ENCODE results near the gene VDR. TPM values are rescaled to one million over a fixed set of nuclear protein-coding genes. Genes with fewer than 3 reads are reported as not detected.

VDR gene
- total and polyA plus RNA-seq, 4 experiments from 2014 or later = 0.37 to 3.2 (median 1.0) TPM

DNA sequence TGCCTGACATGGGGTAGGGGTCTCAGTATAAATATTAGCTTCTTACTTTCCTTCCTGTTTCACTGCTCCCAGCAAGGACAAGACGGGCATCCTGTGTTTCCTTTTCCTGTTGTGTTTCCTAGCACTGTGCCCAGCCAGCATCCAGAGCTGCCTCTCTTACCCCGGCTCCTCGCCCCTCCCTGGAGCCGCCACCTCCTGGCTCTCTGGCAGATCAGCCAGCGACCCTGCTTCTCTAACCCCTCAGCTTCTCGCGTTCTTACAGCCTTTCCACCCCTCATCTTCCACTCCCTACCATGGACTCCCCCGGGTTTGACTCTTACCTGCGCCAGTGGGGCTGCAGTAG is 102.9 kb downstream of the VDR start:
- intact Hi-C loops (cut with micrococcal nuclease) = no loop called here
- Histone ChIP-seq H3K9me3 (ENCODE audit: control insufficient read depth in 1 of 2, low read length in 2 of 2) (no peaks in the 10 kb centered on the region), H3K36me3 (ENCODE audit: insufficient read depth, low read length) (peaks cover 21% of the 10 kb centered on the region), H3K4me3 (ENCODE audit: low read length in 2 of 2) (no peak overlapping the region), H3K27me3 (ENCODE audit: insufficient read depth, low read length) (no peaks in the 10 kb centered on the region), H3K27ac (ENCODE audit: low read depth, low read length) (peak overlapping the region; percentile 28), H3K4me1 (ENCODE audit: insufficient read depth, low read length) (peaks cover 70% of the 10 kb centered on the region)
- Mint-ChIP-seq H3K9me3 (no peaks in the 10 kb centered on the region), H3K27me3 (no peaks in the 10 kb centered on the region), H3K4me3 (peak overlapping the region in 4 of 8 donors; percentile 21 to 65 (median 56)), H3K27ac (peak overlapping the region; percentile 53 to 93 (median 77)), H3K36me3 (peaks cover 13 to 51% of the 10 kb centered on the region in 2 donors), H3K4me1 (peaks cover 45 to 76% (median 63%) of the 10 kb centered on the region in 4 donors)
- POLR2A ChIA-PET (ENCODE audit: partially characterized antibody) = interaction anchor here (0.8 to 21.9 kb wide), 6 partner anchors 9 to 34 kb away, joined by 3 to 516 read pairs (median 6); partner anchors contain the start of gene HDAC7
- CTCF ChIA-PET (ENCODE audit: partially characterized antibody) = interaction anchor here (0.9 to 20.2 kb wide), 13 partner anchors 8 to 96 kb away, joined by 3 to 568 read pairs (median 5); partner anchors contain the start of gene RPAP3
- DNase-seq = no peak

- Histone ChIP-seq H3K4me3 (ENCODE audit: low read length in 2 of 2) (no peak overlapping the region), H3K27ac (ENCODE audit: low read depth, low read length) (no peak overlapping the region), H3K36me3 (ENCODE audit: insufficient read depth, low read length) (peaks cover 26% of the 10 kb centered on the region), H3K27me3 (ENCODE audit: insufficient read depth, low read length) (no peaks in the 10 kb centered on the region), H3K9me3 (ENCODE audit: control insufficient read depth in 1 of 2, low read length in 2 of 2) (no peaks in the 10 kb centered on the region), H3K4me1 (ENCODE audit: insufficient read depth, low read length) (peaks cover 65% of the 10 kb centered on the region)
- POLR2A ChIA-PET (ENCODE audit: partially characterized antibody) = interaction anchor here (1.1 to 21.9 kb wide), 5 partner anchors 10 to 34 kb away, joined by 4 to 516 read pairs (median 7); partner anchors contain the start of gene HDAC7
- Mint-ChIP-seq H3K4me3 (peak overlapping the region in 4 of 8 donors; percentile 4 to 54 (median 43)), H3K36me3 (peaks cover 13 to 51% of the 10 kb centered on the region in 2 donors), H3K4me1 (peaks cover 42 to 71% (median 58%) of the 10 kb centered on the region in 4 donors), H3K27me3 (no peaks in the 10 kb centered on the region), H3K9me3 (no peaks in the 10 kb centered on the region), H3K27ac (peak overlapping the region; percentile 30 to 93 (median 74))
- intact Hi-C loops (cut with micrococcal nuclease) = no loop called here
- no peak for DNase-seq
- CTCF ChIA-PET (ENCODE audit: partially characterized antibody) = interaction anchor here (1.0 to 20.2 kb wide), 10 partner anchors 12 to 86 kb away, joined by 3 to 568 read pairs (median 5); no protein-coding TSS in a partner anchor
Measured at GRCh38 chr12:47801170-47801903, 103.5 kb downstream of the VDR start.

DNA sequence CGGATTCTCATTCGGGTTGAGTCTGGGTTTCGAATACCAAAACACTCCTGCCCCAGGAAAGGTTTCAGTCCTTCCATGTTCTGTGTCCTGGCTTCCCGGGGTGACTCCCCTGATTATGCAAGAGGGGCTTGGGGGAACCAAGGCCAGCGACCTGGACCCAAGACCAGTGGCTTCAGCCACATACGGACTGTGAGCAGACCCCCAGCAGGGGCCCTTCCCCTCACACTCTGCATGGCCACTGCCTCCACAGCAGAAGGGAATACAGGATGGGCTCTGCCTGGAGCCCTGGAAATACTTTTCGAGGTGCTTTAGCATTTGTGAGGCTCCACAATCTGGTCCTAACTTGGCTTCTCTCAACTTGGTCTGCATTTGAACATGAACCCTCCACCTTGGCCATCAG is 104.2 kb downstream of the VDR start:
- Mint-ChIP-seq H3K27ac (peak overlapping the region in 6 of 7 donors; percentile 1 to 93 (median 66)), H3K4me1 (peaks cover 39 to 63% (median 51%) of the 10 kb centered on the region in 4 donors), H3K27me3 (no peaks in the 10 kb centered on the region), H3K36me3 (peaks cover 13 to 49% of the 10 kb centered on the region in 2 donors), H3K4me3 (no peak overlapping the region), H3K9me3 (no peaks in the 10 kb centered on the region)
- peaks cover 57% of the 10 kb centered on the region for H3K4me1 ChIP-seq (ENCODE audit: insufficient read depth, low read length)
- ChIA-PET CTCF (ENCODE audit: partially characterized antibody) (interaction anchor here (1.0 to 20.2 kb wide), 4 partner anchors 12 to 34 kb away, joined by 3 to 568 read pairs (median 11); no protein-coding TSS in a partner anchor), POLR2A (ENCODE audit: partially characterized antibody) (interaction anchor here (2.3 to 21.9 kb wide), 3 partner anchors 11 to 33 kb away, joined by 7 to 516 read pairs (median 73); no protein-coding TSS in a partner anchor)
- intact Hi-C loops (cut with micrococcal nuclease) = no loop called here
- no peak overlapping the region for H3K27ac ChIP-seq (ENCODE audit: low read depth, low read length)
- DNase-seq = no peak
- no peaks in the 10 kb centered on the region for H3K27me3 ChIP-seq (ENCODE audit: insufficient read depth, low read length)
- no peak overlapping the region for H3K4me3 ChIP-seq (ENCODE audit: low read length in 2 of 2)
- H3K9me3 ChIP-seq (ENCODE audit: control insufficient read depth in 1 of 2, low read length in 2 of 2) = no peaks in the 10 kb centered on the region
- peaks cover 28% of the 10 kb centered on the region for H3K36me3 ChIP-seq (ENCODE audit: insufficient read depth, low read length)

DNA sequence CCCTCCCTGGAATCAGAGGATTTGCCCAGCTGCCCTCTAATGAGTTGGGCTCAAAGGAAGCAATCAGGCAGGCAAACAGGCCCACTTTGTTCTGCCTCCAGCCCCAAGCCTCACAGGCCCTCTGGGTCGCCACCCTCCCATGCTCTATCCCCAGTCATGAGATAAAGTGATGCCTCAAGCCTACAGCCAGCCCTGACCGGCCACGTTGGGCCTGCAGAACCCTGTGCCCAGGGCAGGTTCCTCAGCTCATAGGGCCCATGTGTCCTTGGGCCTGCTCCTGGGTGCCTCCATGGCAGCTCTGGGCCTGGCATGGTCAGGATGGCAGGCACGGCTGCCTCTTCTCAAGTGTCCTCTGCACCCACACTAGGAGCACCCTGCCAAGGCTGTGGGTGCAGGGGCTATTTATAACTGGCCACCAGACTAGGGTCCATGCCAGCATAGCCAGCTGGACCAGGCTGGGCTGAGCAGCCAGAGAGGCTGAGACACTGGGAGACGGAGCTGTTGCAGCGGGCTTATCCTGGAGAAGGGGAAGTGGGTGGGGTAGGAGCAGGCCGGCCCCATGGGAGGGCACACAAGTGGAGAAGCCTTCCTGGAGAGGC is 105.3 kb downstream of the VDR start:
- intact Hi-C loops (cut with micrococcal nuclease) = no loop called here
- no peaks in the 10 kb centered on the region for H3K9me3 Mint-ChIP-seq
- no peak for DNase-seq
- Histone ChIP-seq H3K4me1 (ENCODE audit: insufficient read depth, low read length) (peaks cover 46% of the 10 kb centered on the region), H3K27me3 (ENCODE audit: insufficient read depth, low read length) (no peaks in the 10 kb centered on the region), H3K9me3 (ENCODE audit: control insufficient read depth in 1 of 2, low read length in 2 of 2) (no peaks in the 10 kb centered on the region), H3K4me3 (ENCODE audit: low read length in 2 of 2) (no peak overlapping the region), H3K36me3 (ENCODE audit: insufficient read depth, low read length) (peaks cover 39% of the 10 kb centered on the region), H3K27ac (ENCODE audit: low read depth, low read length) (no peak overlapping the region)
- H3K36me3 Mint-ChIP-seq = peaks cover 7 to 48% of the 10 kb centered on the region in 2 donors
- H3K27me3 Mint-ChIP-seq = no peaks in the 10 kb centered on the region
- no peak overlapping the region for H3K4me3 Mint-ChIP-seq
- ChIA-PET POLR2A (ENCODE audit: partially characterized antibody) (interaction anchor here (4.5 to 21.9 kb wide), 3 partner anchors 12 to 34 kb away, joined by 9 to 516 read pairs (median 73); partner anchors contain the start of gene HDAC7), CTCF (ENCODE audit: partially characterized antibody) (interaction anchor here (0.7 to 20.2 kb wide), 3 partner anchors 9 to 35 kb away, joined by 3 to 568 read pairs (median 4); no protein-coding TSS in a partner anchor)
- peaks cover 27 to 52% (median 40%) of the 10 kb centered on the region in 4 donors for H3K4me1 Mint-ChIP-seq
- peak overlapping the region; percentile 4 to 75 (median 66) for H3K27ac Mint-ChIP-seq

- Histone ChIP-seq H3K9me3 (ENCODE audit: control insufficient read depth in 1 of 2, low read length in 2 of 2) (no peaks in the 10 kb centered on the region), H3K4me3 (ENCODE audit: low read length in 2 of 2) (no peak overlapping the region), H3K27me3 (ENCODE audit: insufficient read depth, low read length) (no peaks in the 10 kb centered on the region), H3K4me1 (ENCODE audit: insufficient read depth, low read length) (peaks cover 36% of the 10 kb centered on the region), H3K27ac (ENCODE audit: low read depth, low read length) (no peak overlapping the region), H3K36me3 (ENCODE audit: insufficient read depth, low read length) (peaks cover 49% of the 10 kb centered on the region)
- no peak for DNase-seq
- intact Hi-C loops (cut with micrococcal nuclease) = no loop called here
- ChIA-PET CTCF (ENCODE audit: partially characterized antibody) (interaction anchor here (1.0 to 20.2 kb wide), 3 partner anchors 19 to 54 kb away, joined by 3 to 568 read pairs (median 9); no protein-coding TSS in a partner anchor), POLR2A (ENCODE audit: partially characterized antibody) (interaction anchor here (4.5 to 21.9 kb wide), 3 partner anchors 13 to 35 kb away, joined by 9 to 516 read pairs (median 73); partner anchors contain the start of gene HDAC7)
- peak overlapping the region in 1 of 7 donors; percentile 70 for H3K27ac Mint-ChIP-seq
- H3K27me3 Mint-ChIP-seq = no peaks in the 10 kb centered on the region
- H3K36me3 Mint-ChIP-seq = peaks cover 14 to 51% of the 10 kb centered on the region in 2 donors
- peaks cover 25 to 42% (median 32%) of the 10 kb centered on the region in 4 donors for H3K4me1 Mint-ChIP-seq
- no peaks in the 10 kb centered on the region for H3K9me3 Mint-ChIP-seq
- H3K4me3 Mint-ChIP-seq = no peak overlapping the region
Measured at GRCh38 chr12:47798382-47798948, 106.3 kb downstream of the VDR start.

DNA sequence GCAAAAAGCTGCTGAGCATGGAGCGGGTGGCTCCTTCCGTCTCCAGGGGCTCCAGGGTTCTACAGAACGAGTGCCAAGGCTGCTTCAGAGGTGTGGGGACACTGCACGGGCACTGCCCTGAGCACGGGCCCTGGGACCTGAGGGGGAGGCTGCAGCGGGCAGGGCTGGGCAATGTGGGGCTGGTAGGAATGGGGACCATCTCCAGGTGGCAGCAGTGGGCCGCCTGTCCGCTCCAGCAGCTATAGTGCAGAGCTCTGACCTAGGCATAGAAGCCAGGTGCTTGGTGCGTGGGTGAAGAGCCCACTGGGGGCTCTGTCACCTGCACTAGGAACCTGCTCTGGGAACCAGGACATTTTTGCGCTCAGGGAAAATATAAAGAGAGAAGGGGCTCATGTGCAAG is 107.4 kb downstream of the VDR start:
- peak overlapping the region in 3 of 7 donors; percentile 56 to 80 (median 73) for H3K27ac Mint-ChIP-seq
- peaks cover 20 to 52% of the 10 kb centered on the region in 2 donors for H3K36me3 Mint-ChIP-seq
- no peak overlapping the region for H3K4me3 Mint-ChIP-seq
- Histone ChIP-seq H3K4me1 (ENCODE audit: insufficient read depth, low read length) (peaks cover 26% of the 10 kb centered on the region), H3K36me3 (ENCODE audit: insufficient read depth, low read length) (peaks cover 56% of the 10 kb centered on the region), H3K27me3 (ENCODE audit: insufficient read depth, low read length) (no peaks in the 10 kb centered on the region), H3K9me3 (ENCODE audit: control insufficient read depth in 1 of 2, low read length in 2 of 2) (no peaks in the 10 kb centered on the region), H3K27ac (ENCODE audit: low read depth, low read length) (no peak overlapping the region), H3K4me3 (ENCODE audit: low read length in 2 of 2) (no peak overlapping the region)
- intact Hi-C loops (cut with micrococcal nuclease) = loop anchor here (1.0 kb wide), 1 partner anchor 40 kb away; no protein-coding TSS in a partner anchor
- CTCF ChIA-PET (ENCODE audit: partially characterized antibody) = interaction anchor here (1.0 to 20.2 kb wide), 5 partner anchors 11 to 53 kb away, joined by 3 to 568 read pairs (median 5); no protein-coding TSS in a partner anchor
- DNase-seq = peak in 2 of 5 donors; percentile 20 to 21
- H3K9me3 Mint-ChIP-seq = no peaks in the 10 kb centered on the region
- peaks cover 15 to 32% (median 23%) of the 10 kb centered on the region in 4 donors for H3K4me1 Mint-ChIP-seq
- POLR2A ChIA-PET (ENCODE audit: partially characterized antibody) = interaction anchor here (1.1 to 21.9 kb wide), 4 partner anchors 14 to 36 kb away, joined by 3 to 516 read pairs (median 41); partner anchors contain the start of gene HDAC7
- H3K27me3 Mint-ChIP-seq = no peaks in the 10 kb centered on the region

All from CD4-positive, alpha-beta memory T cell (primary cell).